Transverse colon (tissue), 4 donors: ENCODE results near the gene PRKAG1. TPM values are rescaled to one million over a fixed set of nuclear protein-coding genes. Genes with fewer than 3 reads are reported as not detected.

Experiments
- DNase-seq: peaks from one replicate; pipeline ENCODE4 v3.0.0-alpha.2; 2019
- H3K27ac ChIP-seq, 4 donors: fragments of 200-600 bp; sonication (generic); 2 replicates each; pipeline ENCODE4 v1.5.1; 2016 to 2018; ENCODE audit warnings: inconsistent platforms in 4 of 4
- H3K27me3 ChIP-seq: fragments of 200-600 bp; sonication (generic); 2 replicates; pipeline ENCODE4 v1.5.1; 2017; ENCODE audit warnings: inconsistent platforms
- H3K36me3 ChIP-seq, 4 donors: fragments of 200-600 bp; sonication (generic); 2 replicates each; pipeline ENCODE4 v1.5.1; 2017 to 2019; ENCODE audit warnings: inconsistent platforms in 4 of 4
- H3K4me1 ChIP-seq, 4 donors: fragments of 200-600 bp; sonication (generic); 2 replicates each; pipeline ENCODE4 v1.5.1; 2017 to 2020; ENCODE audit warnings: inconsistent platforms in 4 of 4
- H3K4me3 ChIP-seq, 4 donors: fragments of 200-600 bp; sonication (generic); 1 replicate in 1 of 4; 2 replicates in 3 of 4; pipeline versions ENCODE4 v1.5.1 to v1.6.1; 2017 to 2019; ENCODE audit warnings: inconsistent platforms in 4 of 4
- H3K9me3 ChIP-seq, 2 donors: fragments of 200-600 bp; sonication (generic); 2 replicates each; pipeline ENCODE4 v1.5.1; 2017 to 2019; ENCODE audit warnings: inconsistent platforms in 2 of 2
- CTCF ChIP-seq, 5 experiments: fragments of 200-600 bp in 3 of 5; fragments of 450-650 bp in 2 of 5; sonication (generic) in 3 of 5; IDR thresholded peaks; 1 replicate in 2 of 5; 2 replicates in 3 of 5; pipeline ENCODE4 v1.5.1; 2016 to 2017; ENCODE audit warnings: antibody characterized with exemption in 5 of 5, inconsistent platforms in 3 of 5, mild to moderate bottlenecking in 2 of 5, moderate library complexity in 1 of 5
- EP300 ChIP-seq: sonication (generic); formaldehyde crosslinking; IDR thresholded peaks from one replicate; pipeline ENCODE4 v1.6.1; 2017; ENCODE audit warnings: antibody characterized with exemption, low read depth
- POLR2A ChIP-seq: fragments of 450-650 bp; IDR thresholded peaks from one replicate; pipeline ENCODE4 v1.6.1; 2016; ENCODE audit warnings: antibody characterized with exemption, mild to moderate bottlenecking, moderate library complexity
- POLR2AphosphoS5 ChIP-seq, 3 donors: sonication (generic); formaldehyde crosslinking; IDR thresholded peaks; one replicate each; pipeline ENCODE4 v1.6.1; 2016; ENCODE audit warnings: antibody characterized with exemption in 3 of 3
- WGBS, 2 donors: methylation state at CpG; one replicate each; pipeline ENCODE4 v1.1.5; 2018; ENCODE audit warnings: low coverage in 1 of 2; 5-methylcytosine and 5-hydroxymethylcytosine counted together
- in situ Hi-C, 4 donors: fragments of 200-750 bp; cut with MboI; loops; one replicate each; pipeline versions ENCODE4 v1.15.0 to v1.15.1; 2017; ENCODE audit warnings: low sequenced_read_pairs in 3 of 4, low pct_ligation_motif_present in 1 of 4, low pct_unique_long_range_greater_than_20kb in 1 of 4
- intact Hi-C: fragments of 100-400 bp; cut with DNase I; formaldehyde crosslinking; loops from one replicate; pipeline ENCODE4 v1.15.1; 2023; ENCODE audit warnings: low total_unique reads
- total RNA-seq, 4 donors: library from RNA; depleted of rRNA; stranded (reverse); fragments of >200 nt; gene quantifications; one replicate each; pipeline ENCODE4 v1.1.0, GENCODE V29; 2016

The PRKAG1 gene
- total RNA-seq, 4 donors from 2014 or later = 21.7 to 44.0 (median 42.3) TPM

- peaks cover 4 to 15% (median 11%) of the 10 kb centered on the region in 4 donors for H3K4me1 ChIP-seq
- in situ Hi-C loops = no loop called here
Measured at GRCh38 chr12:48960834-48961233, 57.7 kb downstream of the PRKAG1 start.

GRCh38 chr12:48958049-48958388, 60.6 kb downstream of the PRKAG1 start:
- Histone ChIP-seq H3K27me3 (no peaks in the 10 kb centered on the region), H3K27ac (peak overlapping the region; percentile 83 to 94 (median 90)), H3K36me3 (no peaks in the 10 kb centered on the region), H3K9me3 (no peaks in the 10 kb centered on the region), H3K4me1 (peaks cover 6 to 34% (median 23%) of the 10 kb centered on the region in 4 donors), H3K4me3 (peak overlapping the region in 2 of 4 donors; percentile 59 to 73)
- in situ Hi-C loops (no loop called here), intact Hi-C loops (no loop called here)
- 10 to 29% methylated on average over 2 to 3 of the region's 3 CpGs for WGBS, 2 donors
- TF ChIP-seq POLR2A = no peak
- no peak for TF ChIP-seq POLR2AphosphoS5 (IDR thresholded peaks at IDR 0.05)
- TF ChIP-seq EP300 = no peak
- TF ChIP-seq CTCF (IDR thresholded peaks at IDR 0.05) = no peak
- no peak for DNase-seq

More at GRCh38 chr12:48960834-48961233, 57.7 kb downstream of the PRKAG1 start:
- no peaks in the 10 kb centered on the region for H3K36me3 ChIP-seq
- H3K27me3 ChIP-seq = no peaks in the 10 kb centered on the region
- no peak for DNase-seq
- no peak for TF ChIP-seq EP300
- no peak for TF ChIP-seq CTCF (IDR thresholded peaks at IDR 0.05)
- TF ChIP-seq POLR2A = no peak
- TF ChIP-seq POLR2AphosphoS5 (IDR thresholded peaks at IDR 0.05) = no peak
- H3K4me3 ChIP-seq = no peak overlapping the region
- no peaks in the 10 kb centered on the region for H3K9me3 ChIP-seq
- H3K27ac ChIP-seq = no peak overlapping the region
- intact Hi-C loops = no loop called here
- WGBS, 2 donors = 57 to 80% methylated on average over 3 of the region's 3 CpGs

GRCh38 chr12:48957141-48958048, 61.2 kb downstream of the PRKAG1 start, which contains the start of gene ARF3:
ARF3 (minus strand) TSS chr12:48957487; CDS start chr12:48941095, 16,392 bp downstream.
- in situ Hi-C loops (no loop called here), intact Hi-C loops (no loop called here)
- WGBS, 2 donors = 0 to 1% methylated on average over 3 to 55 of the region's 58 CpGs

More at GRCh38 chr12:48957141-48958048, 61.2 kb downstream of the PRKAG1 start, which contains the start of gene ARF3:
- Histone ChIP-seq H3K9me3 (no peaks in the 10 kb centered on the region), H3K4me3 (peak within 1 kb of the TSS; percentile 59 to 96 (median 80)), H3K4me1 (peaks cover 6 to 34% (median 23%) of the 10 kb centered on the region in 4 donors), H3K36me3 (no peaks in the 10 kb centered on the region), H3K27ac (peak within 1 kb of the TSS; percentile 83 to 94 (median 90)), H3K27me3 (no peaks in the 10 kb centered on the region)
- TF ChIP-seq POLR2A = peak; percentile 90
- no peak for TF ChIP-seq EP300
- peak; percentile 90 to 93 (median 91) for TF ChIP-seq POLR2AphosphoS5 (IDR thresholded peaks at IDR 0.05)
- TF ChIP-seq CTCF (IDR thresholded peaks at IDR 0.05) = no peak
- peak; percentile 96 for DNase-seq
